Measurements from ENCODE around the gene PLCB2. TPM values are rescaled to one million over a fixed set of nuclear protein-coding genes. Genes with fewer than 3 reads are reported as not detected.

Gene PLCB2
- total RNA-seq, 1 experiment from 2014 or later: 7.4 TPM

GRCh38 chr15:40252438-40253166, 55.1 kb downstream of the PLCB2 start:
- Mint-ChIP-seq H3K27me3 (ENCODE audit: low read depth) (peaks cover 46% of the 10 kb centered on the region), H3K9me3 (no peaks in the 10 kb centered on the region; a peak in 1 of 5 replicates), H3K4me3 (peak overlapping the region; percentile 74 to 80), H3K4me1 (peaks cover 10 to 17% of the 10 kb centered on the region in 2 experiments), H3K36me3 (ENCODE audit: insufficient read depth in 1 of 3, low read depth in 3 of 3) (peaks cover 0 to 3% (median 2%) of the 10 kb centered on the region in 3 experiments; a peak in 2 of 7 replicates), H3K27ac (no peak overlapping the region)
- H4K8ac ChIP-seq (replicated peaks; ENCODE audit: insufficient read length, low read depth, low read length): no peak overlapping the region
- no peak overlapping the region for H2BK120ac ChIP-seq (ENCODE audit: low read depth, low read length, poor library complexity, severe bottlenecking)
- H3K4ac ChIP-seq (ENCODE audit: low read depth, low read length): no peak overlapping the region
- H4K20me1 ChIP-seq (ENCODE audit: control insufficient read depth, insufficient read depth, insufficient read length): no peaks in the 10 kb centered on the region
- no peak overlapping the region for H3K27ac ChIP-seq (ENCODE audit: insufficient read length, low read depth, low read length)
- TF ChIP-seq CTCF (conservative IDR thresholded peaks at IDR 0.05): no peak
- no peak overlapping the region for H4K5ac ChIP-seq (ENCODE audit: insufficient read length, low read depth, low read length)
- H3K4me1 ChIP-seq (ENCODE audit: insufficient read depth, low read length): no peaks in the 10 kb centered on the region
- no peaks in the 10 kb centered on the region for H3K79me2 ChIP-seq (ENCODE audit: insufficient read depth, low read length)
- H4K91ac ChIP-seq (ENCODE audit: insufficient read length, low read depth, low read length): no peak overlapping the region
- peak; percentile 70 for DNase-seq
- no peak overlapping the region for H2BK12ac ChIP-seq (ENCODE audit: insufficient read length, low read depth, low read length)
- no peaks in the 10 kb centered on the region for H3K79me1 ChIP-seq (ENCODE audit: insufficient read depth, low read depth, low read length, poor library complexity, severe bottlenecking)
- peak overlapping the region; percentile 29 for H3K18ac ChIP-seq (ENCODE audit: insufficient read length, low read depth, low read length)
- H3K23me2 ChIP-seq (ENCODE audit: insufficient read length, low read depth, low read length, poor library complexity, severe bottlenecking): peaks cover 9% of the 10 kb centered on the region
- H2BK15ac ChIP-seq (ENCODE audit: low read depth, low read length): no peak overlapping the region
- no peak overlapping the region for H2BK5ac ChIP-seq (ENCODE audit: insufficient read length, low read length)
- peak overlapping the region; percentile 18; the same call in 1 of the 2 replicates for H3K14ac ChIP-seq (ENCODE audit: insufficient read depth, low read length)
- H2AK5ac ChIP-seq (ENCODE audit: insufficient read length, low read length): no peak overlapping the region
- H3K56ac ChIP-seq (ENCODE audit: insufficient read length, low read depth, low read length): no peak overlapping the region
- H2BK20ac ChIP-seq (ENCODE audit: low read depth, low read length, poor library complexity, severe bottlenecking): no peak overlapping the region
- H3K27me3 ChIP-seq (ENCODE audit: insufficient read depth, low read length): peaks cover 16% of the 10 kb centered on the region; the same call in 1 of the 2 replicates
- WGBS (ENCODE audit: extremely low coverage, insufficient read length, low lambda C conversion rate): no CpG with 5 or more reads among the region's 82 CpGs
- H3K4me2 ChIP-seq (ENCODE audit: insufficient read depth, insufficient read length, low read length): peak overlapping the region; percentile 45
- H3K9ac ChIP-seq (ENCODE audit: extremely low read depth, insufficient read length, low read length): no peak overlapping the region
- no peak overlapping the region for H3T11ph ChIP-seq (ENCODE audit: low read length)
- H3K9me3 ChIP-seq (ENCODE audit: control insufficient read depth, low read depth, low read length): no peaks in the 10 kb centered on the region
- no peak overlapping the region for H2AFZ ChIP-seq (ENCODE audit: low read length)
- H3K23ac ChIP-seq (ENCODE audit: insufficient read length, low read depth, low read length): no peak overlapping the region

All from H9 (cell line).